Smooth muscle cell (in vitro differentiated cells): ENCODE measurements around the gene KIF13A. TPM values are rescaled to one million over a fixed set of nuclear protein-coding genes. Genes with fewer than 3 reads are reported as not detected.

Source experiments
- DNase-seq: peaks from one replicate; lab custom pipeline; 2025; ENCODE audit not compliant: unreplicated experiment; lab: John Stamatoyannopoulos, UW
- H2AFZ ChIP-seq: fragments of 200-600 bp; sonication (generic); 2 replicates; pipeline ENCODE4 v1.6.0; 2016; ENCODE audit warnings: antibody characterized with exemption, low read depth, mild to moderate bottlenecking
- H3F3A ChIP-seq: fragments of 200-600 bp; sonication (generic); 2 replicates; pipeline ENCODE4 v1.6.0; 2017; ENCODE audit warnings: antibody characterized with exemption, low read depth
- H3K27ac ChIP-seq: fragments of 200-600 bp; sonication (generic); 2 replicates; pipeline ENCODE4 v1.5.1; 2016; ENCODE audit warnings: low read depth, mild to moderate bottlenecking
- H3K27me3 ChIP-seq: fragments of 200-600 bp; sonication (generic); 2 replicates; pipeline ENCODE4 v1.6.1; 2016; ENCODE audit warnings: low read depth, mild to moderate bottlenecking
- H3K36me3 ChIP-seq: fragments of 200-600 bp; sonication (generic); 2 replicates; pipeline ENCODE4 v1.5.1; 2016; ENCODE audit warnings: low read depth
- H3K4me1 ChIP-seq: fragments of 200-600 bp; sonication (generic); 2 replicates; pipeline ENCODE4 v1.5.1; 2016; ENCODE audit warnings: low read depth
- H3K4me2 ChIP-seq: fragments of 200-600 bp; sonication (generic); 2 replicates; pipeline ENCODE4 v1.6.0; 2016; ENCODE audit warnings: mild to moderate bottlenecking
- H3K4me3 ChIP-seq: fragments of 200-600 bp; sonication (generic); 2 replicates; pipeline ENCODE4 v1.5.1; 2016; ENCODE audit warnings: mild to moderate bottlenecking
- H3K79me2 ChIP-seq: fragments of 200-600 bp; sonication (generic); 2 replicates; pipeline ENCODE4 v1.6.0; 2016; ENCODE audit warnings: low read depth, mild to moderate bottlenecking
- H3K9ac ChIP-seq: fragments of 200-600 bp; sonication (generic); 2 replicates; pipeline ENCODE4 v1.6.0; 2016; ENCODE audit warnings: low read depth
- H3K9me3 ChIP-seq: fragments of 200-600 bp; sonication (generic); replicated peaks from 2 replicates; pipeline ENCODE4 v1.5.1; 2016; ENCODE audit warnings: low read depth
- H4K20me1 ChIP-seq: fragments of 200-600 bp; sonication (generic); 2 replicates; pipeline ENCODE4 v1.6.0; 2016; ENCODE audit warnings: low read depth
- WGBS: methylation state at CpG from one replicate; pipeline ENCODE4 v1.1.7; 2016; ENCODE audit warnings: low lambda C conversion rate; 5-methylcytosine and 5-hydroxymethylcytosine counted together
- polyA plus RNA-seq: library from polyadenylated mRNA; unstranded; fragments of >200 nt; fragmentation: Nextera tagmentation; extraction: Ambion mirVana; gene quantifications from 2 replicates; pipeline ENCODE4 v1.2.1, GENCODE V29; 2016
- total RNA-seq: library from RNA; depleted of rRNA; stranded (reverse); fragments of >200 nt; gene quantifications from 2 replicates; pipeline ENCODE4 v1.2.3, GENCODE V29; 2014
- TF ChIP-seq, protein P1 (sequence below): fragments of 200-600 bp; sonication (generic); IDR thresholded peaks from 2 replicates; pipeline ENCODE4 v1.5.1; 2017; ENCODE audit warnings: borderline replicate concordance, mild to moderate bottlenecking, antibody characterized with exemption; ENCODE audit not compliant: insufficient read depth, poor library complexity, severe bottlenecking

Gene KIF13A
- total and polyA plus RNA-seq, 2 experiments from 2014 or later: 10.4 to 28.4 TPM

GRCh38 chr6:17972074-17972952 lies 15.1 kb downstream of the KIF13A start:
- Histone ChIP-seq H3K9ac (no peak overlapping the region), H3K27me3 (no peaks in the 10 kb centered on the region), H3K79me2 (peaks cover 62% of the 10 kb centered on the region), H4K20me1 (peaks cover 79% of the 10 kb centered on the region), H3K27ac (peak overlapping the region; percentile 64), H3K4me1 (peaks cover 28% of the 10 kb centered on the region), H3F3A (peaks cover 19% of the 10 kb centered on the region), H3K4me2 (peak overlapping the region; percentile 80), H3K9me3 (no peaks in the 10 kb centered on the region), H3K36me3 (no peaks in the 10 kb centered on the region), H3K4me3 (no peak overlapping the region), H2AFZ (no peak overlapping the region)
- TF ChIP-seq, protein P1, sequence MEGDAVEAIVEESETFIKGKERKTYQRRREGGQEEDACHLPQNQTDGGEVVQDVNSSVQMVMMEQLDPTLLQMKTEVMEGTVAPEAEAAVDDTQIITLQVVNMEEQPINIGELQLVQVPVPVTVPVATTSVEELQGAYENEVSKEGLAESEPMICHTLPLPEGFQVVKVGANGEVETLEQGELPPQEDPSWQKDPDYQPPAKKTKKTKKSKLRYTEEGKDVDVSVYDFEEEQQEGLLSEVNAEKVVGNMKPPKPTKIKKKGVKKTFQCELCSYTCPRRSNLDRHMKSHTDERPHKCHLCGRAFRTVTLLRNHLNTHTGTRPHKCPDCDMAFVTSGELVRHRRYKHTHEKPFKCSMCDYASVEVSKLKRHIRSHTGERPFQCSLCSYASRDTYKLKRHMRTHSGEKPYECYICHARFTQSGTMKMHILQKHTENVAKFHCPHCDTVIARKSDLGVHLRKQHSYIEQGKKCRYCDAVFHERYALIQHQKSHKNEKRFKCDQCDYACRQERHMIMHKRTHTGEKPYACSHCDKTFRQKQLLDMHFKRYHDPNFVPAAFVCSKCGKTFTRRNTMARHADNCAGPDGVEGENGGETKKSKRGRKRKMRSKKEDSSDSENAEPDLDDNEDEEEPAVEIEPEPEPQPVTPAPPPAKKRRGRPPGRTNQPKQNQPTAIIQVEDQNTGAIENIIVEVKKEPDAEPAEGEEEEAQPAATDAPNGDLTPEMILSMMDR: no peak
- no peak for DNase-seq
- WGBS: 20% methylated on average over 7 of the region's 7 CpGs

DNA sequence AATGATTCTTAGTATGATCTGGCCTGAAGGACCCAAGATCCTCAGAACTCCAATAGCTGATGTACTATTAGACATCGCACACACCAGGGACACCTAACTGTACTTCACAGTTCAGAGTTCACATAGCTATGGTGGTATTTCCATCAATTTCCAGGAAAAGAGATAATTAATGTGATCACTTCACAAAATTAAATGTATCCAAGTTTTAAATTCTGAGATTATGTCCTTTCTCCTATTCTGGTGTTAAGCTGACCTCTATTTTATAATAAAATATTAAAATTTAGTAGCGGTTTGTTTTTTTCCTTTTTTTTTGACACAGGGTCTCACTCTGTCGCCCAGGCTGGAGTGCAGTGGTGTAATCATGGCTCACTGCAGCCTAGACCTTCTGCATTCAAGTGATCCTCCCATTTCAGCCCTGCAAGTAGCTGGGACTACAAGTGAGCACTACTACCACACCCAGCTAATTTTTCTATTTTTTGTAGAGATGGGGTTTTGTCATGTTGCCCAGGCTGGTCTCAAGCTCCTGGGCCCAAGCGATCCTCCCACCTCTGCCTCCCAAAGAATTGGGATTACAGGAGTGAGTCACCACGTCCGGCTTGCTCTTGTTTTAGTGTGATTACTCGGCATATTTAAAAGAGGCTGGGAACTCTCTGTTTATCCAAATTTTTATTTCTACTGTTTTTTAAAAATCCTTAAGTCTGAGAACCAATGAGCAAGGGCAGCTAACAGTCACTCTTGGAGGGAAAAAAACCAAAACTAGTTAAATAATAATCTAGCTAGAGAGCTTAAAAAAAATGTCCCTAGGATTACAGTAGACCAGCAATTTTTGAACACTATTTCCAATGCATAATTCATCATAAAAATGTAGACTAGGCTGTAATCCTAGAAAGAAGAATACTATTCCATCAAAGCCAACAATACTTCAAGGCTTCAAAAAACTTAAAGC lies 16.0 kb downstream of the KIF13A start:
- no peak overlapping the region for H2AFZ ChIP-seq
- DNase-seq: no peak
- H3K27me3 ChIP-seq: no peaks in the 10 kb centered on the region
- no peak overlapping the region for H3K4me3 ChIP-seq
- 49% methylated on average over 7 of the region's 7 CpGs for WGBS
- H3K9me3 ChIP-seq: no peaks in the 10 kb centered on the region
- H3F3A ChIP-seq: peaks cover 22% of the 10 kb centered on the region
- H4K20me1 ChIP-seq: peaks cover 86% of the 10 kb centered on the region
- peak overlapping the region; percentile 80 for H3K4me2 ChIP-seq
- peaks cover 28% of the 10 kb centered on the region for H3K4me1 ChIP-seq
- peaks cover 61% of the 10 kb centered on the region for H3K79me2 ChIP-seq
- peak overlapping the region; percentile 64 for H3K27ac ChIP-seq
- H3K9ac ChIP-seq: no peak overlapping the region
- TF ChIP-seq, protein P1: no peak
- no peaks in the 10 kb centered on the region for H3K36me3 ChIP-seq

DNA sequence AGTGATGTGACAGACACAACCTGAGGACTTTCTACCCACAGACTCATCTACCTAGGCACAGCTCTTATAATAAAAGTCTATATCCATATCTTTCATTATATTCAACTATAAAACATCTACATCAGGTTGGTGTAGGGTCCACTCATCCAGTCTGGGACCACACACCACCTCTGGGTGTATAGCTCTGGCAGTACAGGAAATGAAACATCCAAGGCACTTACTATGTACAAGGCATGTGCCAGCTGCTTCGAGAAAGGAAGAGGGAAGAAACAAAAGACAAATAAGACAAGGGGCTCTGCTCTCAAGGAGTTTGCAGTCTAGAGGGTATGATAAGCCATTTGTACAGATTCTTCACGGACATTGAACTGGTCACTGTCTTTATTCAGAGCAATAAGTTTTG lies 18.6 kb downstream of the KIF13A start:
- 93% methylated on average over 2 of the region's 2 CpGs for WGBS
- H3K27ac ChIP-seq: no peak overlapping the region
- peaks cover 47% of the 10 kb centered on the region for H3K79me2 ChIP-seq
- H2AFZ ChIP-seq: no peak overlapping the region
- H3K9me3 ChIP-seq: no peaks in the 10 kb centered on the region
- H4K20me1 ChIP-seq: peaks cover 81% of the 10 kb centered on the region
- H3K4me2 ChIP-seq: no peak overlapping the region
- no peak overlapping the region for H3K4me3 ChIP-seq
- H3K4me1 ChIP-seq: peaks cover 28% of the 10 kb centered on the region
- H3K9ac ChIP-seq: no peak overlapping the region
- no peaks in the 10 kb centered on the region for H3K36me3 ChIP-seq
- no peak for DNase-seq
- TF ChIP-seq, protein P1: no peak
- peaks cover 35% of the 10 kb centered on the region for H3F3A ChIP-seq
- no peaks in the 10 kb centered on the region for H3K27me3 ChIP-seq
